Superior temporal gyrus (tissue), 1 donor: ENCODE data around the gene FST.

Experiments
- DNase-seq: peaks from one replicate; pipeline ENCODE4 v3.0.0-alpha.2; 2016; ENCODE audit errors: extremely low spot score

FST gene

DNA sequence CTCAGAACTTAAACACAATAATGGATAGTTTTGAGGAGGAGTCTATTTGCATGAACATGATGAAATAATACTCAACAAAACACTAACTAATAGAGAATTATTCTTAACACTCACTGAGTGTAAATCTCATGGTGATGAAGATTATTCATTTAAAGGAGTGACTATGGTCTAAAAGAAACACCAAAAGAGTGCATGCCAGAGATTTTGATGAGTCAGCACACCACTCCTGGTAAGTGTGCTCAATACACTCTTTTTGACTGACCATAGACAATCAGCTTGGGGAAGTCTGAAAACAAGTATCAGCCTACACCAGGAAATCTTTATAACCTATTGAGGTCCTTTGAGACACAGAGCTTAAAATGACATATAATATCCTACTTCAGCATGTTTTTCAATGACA, 6.8 kb upstream of the FST start:
- no peak for DNase-seq

DNA sequence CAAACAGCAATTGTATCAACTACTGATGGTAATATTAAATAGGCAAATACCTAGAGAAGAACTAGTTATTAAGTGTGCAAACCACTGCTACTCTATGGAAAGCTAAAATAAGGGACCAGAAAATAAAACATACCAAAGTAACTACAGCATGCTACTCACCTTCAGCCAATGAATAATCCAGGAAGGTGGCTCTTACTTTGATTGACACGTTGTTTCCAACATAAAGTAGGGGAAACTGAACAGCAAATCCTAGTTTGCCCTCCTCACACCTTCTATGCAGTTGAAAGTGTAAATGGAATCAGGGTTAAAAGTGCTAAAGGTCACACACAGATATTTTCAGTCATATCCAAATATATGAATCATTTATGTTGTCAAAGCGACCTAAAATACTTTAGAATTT, 5.1 kb upstream of the FST start:
- DNase-seq, result no peak

DNA sequence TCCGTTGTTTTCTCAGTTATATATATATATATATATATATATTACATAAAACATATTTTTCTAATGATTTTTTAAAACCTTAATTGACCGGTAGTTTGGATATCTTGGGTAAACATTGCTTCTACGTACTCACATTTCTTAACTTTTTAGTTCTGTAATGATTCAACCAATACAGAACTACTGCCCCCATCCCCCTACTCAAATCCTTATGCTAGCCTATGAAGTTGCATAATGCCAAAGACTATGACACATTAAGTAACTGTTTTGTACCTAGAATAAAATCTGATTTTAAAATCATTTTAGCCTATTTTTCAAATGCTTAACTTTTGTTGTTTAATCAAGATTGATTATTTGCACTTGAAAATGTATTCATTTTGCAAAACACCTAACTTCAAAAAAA, 4.4 kb upstream of the FST start:
- no peak for DNase-seq

DNA sequence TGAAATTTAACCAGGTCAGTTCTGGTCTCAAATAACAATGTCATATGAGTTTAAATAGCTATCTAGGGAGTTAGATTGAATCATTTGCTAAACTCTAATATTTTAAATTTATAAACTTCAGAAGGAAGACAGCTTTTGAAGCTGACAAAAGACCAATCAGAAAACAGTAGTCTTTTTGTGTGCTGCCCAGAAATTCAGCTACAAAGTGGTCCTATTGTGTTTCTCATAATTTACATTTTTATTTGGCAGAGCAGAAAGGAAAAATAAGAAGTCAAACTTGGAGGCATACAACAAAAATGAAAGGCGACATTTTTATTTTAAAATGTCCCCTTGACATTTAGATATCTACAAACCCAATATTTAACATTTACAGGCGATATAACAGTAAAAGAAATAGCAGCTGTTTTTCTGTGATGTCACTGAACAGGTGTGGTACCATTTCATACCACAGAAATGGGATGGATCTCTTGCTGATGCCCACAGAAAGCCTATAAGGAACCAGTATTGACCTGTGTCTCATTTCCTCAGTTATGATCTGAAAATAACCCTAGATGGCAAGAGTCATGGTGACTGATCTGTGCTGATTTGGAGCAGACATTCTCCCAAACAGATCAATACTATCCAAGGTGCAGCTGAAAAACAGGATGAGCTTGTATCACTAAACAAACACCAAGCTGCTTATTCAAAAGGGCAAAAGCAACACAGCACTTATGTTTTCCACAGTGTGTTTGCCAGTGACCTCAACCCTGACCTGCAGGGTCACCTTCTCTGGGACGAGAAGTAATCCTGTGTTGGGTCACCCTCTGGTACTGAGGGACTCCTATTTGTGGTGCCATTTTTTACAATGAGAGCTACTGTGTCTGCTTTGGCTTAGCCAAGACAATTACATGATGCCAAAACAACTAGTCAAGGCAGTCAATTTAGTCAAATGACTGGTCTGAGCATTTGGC, 3.6 kb upstream of the FST start:
- peak; percentile 59 for DNase-seq

DNA sequence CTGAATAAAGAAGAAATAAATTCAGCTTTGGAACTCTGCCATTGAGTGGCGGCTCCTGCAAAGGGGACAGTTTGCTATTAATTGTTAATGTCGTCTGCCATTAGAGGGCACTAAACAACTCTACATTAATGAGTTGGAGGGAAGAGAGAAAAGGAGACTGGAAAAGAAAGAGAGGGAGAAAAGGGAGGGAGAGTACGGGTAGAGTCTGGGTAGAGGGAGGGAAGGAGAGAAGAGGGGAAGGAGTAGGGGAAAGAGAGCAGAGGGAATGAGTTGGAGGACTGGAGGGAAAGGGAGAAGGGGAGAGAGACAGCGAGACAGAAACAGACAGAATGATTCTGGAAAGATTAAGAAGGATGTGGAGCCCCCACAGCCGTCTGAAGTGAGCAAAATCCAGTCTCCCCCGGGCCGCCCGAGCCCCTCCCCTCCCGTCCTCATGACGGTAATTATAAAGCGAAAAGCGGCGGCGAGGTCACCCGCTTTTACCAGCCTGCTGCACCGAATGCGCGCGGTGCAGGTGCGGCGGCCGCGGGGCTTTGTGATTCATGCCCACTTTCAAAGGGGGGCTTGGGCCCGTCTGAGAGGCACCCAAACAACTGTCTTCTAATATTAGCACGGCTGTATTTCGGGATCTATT, 1.9 kb upstream of the FST start:
- peak; percentile 83 for DNase-seq

DNA sequence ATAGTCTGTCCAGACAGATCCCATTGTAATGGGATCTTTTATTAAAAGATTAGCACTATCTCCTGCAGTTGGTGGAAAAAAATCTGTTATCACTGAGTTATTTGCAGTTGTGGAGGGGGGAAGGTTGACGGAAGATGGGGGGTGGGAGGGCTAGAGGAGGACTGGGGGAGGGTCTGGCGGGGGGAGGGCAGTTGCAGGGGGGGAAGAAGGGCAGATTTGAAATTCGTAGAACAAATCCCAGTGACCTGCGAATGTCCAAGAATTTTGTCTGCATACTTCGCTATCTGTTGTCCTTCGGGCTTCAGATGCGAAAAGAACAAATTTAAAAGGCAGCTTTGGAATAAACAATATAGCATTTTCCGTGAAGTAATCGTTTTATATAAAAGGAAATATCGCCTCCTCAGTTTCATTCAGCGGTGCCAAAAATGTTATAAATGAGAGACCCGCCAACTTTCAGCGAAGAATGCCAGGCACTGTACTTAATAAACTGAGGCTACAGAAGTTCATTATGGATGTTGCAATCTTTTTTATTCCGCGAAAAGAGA, 1.3 kb upstream of the FST start:
- DNase-seq, result no peak

DNA sequence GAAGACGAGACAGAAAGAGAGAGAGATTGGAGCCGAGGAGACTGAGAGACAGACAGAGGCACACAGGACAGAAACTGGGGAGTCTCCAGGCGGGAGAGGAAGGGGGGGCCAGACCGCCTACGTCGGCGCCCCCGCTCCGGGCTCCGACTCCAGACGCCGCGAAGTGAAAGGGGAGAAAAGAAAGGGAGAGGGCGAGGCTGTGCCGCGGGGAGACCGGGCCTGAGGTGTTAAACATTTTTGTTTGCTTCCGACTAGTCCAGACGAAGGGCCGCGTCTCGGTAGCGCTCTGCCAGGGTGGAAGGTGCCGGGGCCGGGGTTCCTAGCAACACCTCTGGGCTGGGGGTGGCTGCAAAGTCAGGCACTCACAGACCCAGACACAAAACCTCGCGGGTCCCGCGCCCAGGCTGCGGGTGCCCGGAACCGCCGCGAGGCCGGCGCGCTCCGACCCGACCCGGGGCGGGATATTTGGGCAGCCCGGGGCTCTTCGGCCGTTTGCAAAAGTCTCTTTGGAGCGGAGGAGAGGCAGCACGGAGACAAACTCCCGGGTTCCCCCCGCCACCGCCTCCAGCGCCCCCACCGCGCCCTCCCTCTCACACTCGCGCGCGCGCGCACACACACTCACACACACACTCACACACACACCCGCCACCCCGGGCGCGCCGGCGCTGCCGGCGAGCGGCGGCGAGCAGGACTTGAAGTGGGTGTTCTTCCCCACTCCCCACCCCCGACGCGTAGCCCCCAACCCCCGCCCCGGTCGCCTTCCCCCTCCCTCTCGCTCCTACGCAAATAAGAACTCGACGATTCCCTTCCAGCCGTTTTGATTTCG, 626 bp upstream of the FST start:
- no peak for DNase-seq

DNA sequence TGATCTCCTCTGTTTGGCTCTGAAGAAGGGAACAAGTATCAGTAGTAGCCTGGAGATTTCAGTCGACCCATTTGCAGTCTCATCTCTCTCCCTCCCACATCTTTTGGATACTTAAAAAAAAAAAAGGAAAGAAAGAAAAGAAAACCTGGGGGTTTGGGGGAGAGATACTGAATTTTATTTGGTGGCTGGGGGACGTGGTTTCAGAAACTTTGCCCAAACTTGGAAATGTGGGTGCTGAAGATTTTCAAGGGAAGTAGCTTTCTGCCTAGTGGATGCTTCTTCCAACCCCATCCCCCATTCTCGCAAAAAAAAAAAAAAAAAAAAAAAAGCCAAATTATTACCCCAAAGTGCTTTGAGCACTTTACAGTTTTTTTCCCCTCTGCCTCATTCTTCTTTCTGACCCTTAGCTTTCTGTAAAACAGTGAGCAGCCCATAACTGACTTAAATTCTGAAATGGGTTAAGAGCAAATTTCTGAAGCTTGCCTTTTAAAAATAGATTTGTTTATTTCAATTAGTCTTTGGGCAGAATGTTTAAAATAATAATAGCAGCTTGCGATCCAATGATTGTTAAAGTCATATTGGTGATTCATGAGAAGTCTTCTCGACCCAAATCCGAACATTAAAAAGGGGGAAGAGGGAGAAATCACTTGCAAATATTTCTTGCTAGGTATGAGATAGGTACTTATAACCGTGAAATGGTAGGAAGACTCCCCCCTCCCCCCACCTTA, 894 bp downstream of the FST start:
- DNase-seq, result no peak

DNA sequence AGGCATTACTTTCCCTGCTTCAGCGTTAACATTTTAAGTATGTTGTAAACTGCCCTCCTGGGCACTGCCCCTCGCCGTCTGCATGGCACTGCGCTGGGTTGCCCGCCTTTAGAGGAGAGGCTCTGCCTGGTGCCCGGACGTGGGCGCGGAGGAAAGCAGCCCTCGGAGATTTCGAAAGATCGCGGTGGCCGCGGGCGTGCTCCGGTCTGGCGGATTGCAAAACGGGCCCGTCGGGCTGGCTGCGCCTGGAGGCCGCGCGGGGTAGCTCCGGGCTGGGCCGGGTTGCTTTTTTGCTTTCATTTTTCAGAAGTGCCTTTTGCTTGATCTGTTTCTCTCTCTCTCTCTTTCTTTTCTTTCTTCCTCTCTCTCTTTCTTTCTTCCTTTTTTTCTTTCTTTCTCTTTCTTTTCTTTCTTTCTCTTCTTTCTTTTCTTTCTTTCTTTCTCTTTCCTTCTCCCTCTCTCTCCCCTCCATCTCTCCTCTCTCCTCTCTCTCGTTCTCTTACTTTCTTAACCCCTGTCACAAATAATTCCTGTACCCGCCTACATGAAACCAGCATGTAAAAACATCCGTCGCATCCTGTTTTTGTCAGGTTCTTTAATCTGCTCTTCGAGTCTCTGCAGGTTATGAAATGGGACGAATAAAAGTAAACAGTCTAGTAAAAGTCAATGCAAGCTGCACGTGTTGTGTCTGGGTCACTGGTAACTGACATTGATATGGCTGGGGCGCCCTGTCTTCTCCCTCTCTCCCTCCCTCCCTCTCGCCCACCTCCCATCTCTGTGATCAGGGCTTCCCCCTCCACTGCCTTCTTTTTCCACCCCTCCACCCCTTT, 1.7 kb downstream of the FST start:
- no peak for DNase-seq

DNA sequence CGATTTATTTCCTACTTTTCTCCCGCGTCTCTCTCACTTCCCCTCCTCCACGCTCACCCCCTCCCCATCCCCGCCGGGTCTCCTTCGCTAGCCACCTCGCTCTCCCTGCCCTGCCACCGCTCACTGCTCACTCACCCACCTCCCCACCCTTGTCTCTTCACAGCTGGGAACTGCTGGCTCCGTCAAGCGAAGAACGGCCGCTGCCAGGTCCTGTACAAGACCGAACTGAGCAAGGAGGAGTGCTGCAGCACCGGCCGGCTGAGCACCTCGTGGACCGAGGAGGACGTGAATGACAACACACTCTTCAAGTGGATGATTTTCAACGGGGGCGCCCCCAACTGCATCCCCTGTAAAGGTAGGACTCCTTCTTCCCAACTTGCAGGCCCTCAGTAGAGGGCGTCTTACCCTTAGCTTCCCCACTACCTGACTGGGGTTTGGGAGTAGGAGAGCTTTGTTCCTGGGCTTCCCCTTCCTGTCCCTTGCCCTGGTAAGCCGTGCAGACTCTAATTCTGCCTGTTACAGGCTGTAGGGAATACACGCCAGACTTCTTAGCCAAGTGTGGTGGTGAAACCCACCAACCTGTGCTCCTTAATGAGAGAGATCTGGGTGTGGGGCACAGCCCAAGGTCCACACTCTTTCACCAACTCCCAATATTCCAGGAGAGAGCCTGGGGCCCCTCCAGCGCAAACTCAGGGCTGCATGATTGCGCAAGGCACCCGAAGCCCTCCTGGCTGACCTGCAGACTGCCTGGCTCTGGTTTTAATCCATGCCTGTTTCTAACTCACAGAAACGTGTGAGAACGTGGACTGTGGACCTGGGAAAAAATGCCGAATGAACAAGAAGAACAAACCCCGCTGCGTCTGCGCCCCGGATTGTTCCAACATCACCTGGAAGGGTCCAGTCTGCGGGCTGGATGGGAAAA, 2.5 kb downstream of the FST start:
- DNase-seq, result no peak

DNA sequence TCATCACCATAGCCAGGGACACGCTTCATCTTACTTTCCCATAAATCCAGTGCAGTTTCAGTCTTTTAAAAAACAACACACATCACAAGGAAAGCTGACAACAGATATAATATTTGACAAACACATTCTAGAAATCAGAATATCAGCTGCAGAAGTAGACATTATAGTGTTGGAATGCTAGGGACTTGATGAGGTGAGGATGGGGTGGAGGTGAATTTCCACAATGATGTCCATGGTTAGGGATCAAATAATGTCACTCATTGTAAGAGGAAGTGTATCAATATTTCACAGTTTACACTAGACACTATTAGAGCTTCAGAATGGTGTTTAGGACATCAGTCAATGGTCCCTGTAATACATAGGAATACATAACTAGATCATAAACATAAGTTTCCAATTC, 7.0 kb downstream of the FST start:
- no peak for DNase-seq

DNA sequence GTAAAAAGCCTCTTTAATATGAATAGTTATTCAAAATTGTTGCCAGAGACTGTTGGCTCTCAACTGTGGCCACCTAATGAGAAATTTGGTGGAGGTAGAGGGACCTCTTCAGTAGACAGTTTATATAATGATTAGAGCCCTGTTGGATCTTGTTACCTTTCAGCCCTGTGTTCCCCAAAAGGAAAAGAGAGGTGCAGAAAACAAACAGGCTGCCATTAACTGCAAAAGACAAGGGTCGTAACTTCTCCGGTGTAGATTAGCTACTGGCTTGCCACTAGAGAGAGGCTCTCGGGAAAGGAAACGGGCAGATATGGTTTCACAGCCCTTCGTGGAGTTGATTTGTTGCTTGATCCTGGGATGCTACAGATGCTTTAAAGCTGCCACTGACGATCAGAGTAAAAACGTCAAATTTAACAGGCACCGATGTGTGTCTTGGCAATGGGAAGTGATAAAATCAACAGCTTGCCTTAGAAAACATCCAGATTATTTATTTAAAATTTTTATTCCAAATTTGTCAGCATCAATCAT, 7.8 kb downstream of the FST start:
- no peak for DNase-seq

DNA sequence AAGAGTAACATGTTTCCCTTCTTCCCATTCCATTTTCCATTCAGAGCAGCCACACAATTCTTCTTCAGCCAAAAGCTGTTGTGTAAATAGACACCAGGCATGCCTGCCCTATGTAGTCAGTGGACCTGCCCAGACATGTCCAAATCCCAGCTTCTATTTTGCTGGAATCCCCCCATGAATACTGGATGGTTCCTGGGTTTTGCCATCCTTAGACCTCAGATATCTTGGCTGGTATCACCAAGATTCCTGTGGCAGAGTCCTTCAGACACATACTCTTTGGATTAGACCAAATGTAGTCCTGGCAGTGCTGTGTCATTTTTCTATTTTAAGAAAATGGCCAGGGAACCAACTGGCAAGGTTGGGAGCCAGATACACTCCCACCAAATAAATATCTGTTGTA, 10.3 kb downstream of the FST start:
- no peak for DNase-seq

DNA sequence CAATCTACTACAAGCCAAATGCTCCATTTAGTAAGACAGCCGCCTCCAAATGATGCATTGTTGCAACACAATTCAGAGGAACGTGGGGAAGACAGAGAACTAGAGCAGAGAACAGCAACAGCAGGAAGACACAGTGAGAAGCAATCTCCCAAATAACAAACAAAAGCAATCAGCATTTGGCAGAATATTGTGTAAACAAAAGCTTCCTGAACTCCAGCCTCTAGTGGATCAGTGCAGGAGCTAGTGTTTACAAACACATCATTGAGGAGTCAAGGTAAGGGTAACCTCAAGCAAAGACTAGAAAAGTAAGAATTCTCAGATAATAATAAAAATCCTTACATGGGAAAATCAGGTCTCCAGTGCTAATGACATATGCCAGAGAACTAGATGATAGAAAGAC, 20.6 kb downstream of the FST start:
- no peak for DNase-seq

DNA sequence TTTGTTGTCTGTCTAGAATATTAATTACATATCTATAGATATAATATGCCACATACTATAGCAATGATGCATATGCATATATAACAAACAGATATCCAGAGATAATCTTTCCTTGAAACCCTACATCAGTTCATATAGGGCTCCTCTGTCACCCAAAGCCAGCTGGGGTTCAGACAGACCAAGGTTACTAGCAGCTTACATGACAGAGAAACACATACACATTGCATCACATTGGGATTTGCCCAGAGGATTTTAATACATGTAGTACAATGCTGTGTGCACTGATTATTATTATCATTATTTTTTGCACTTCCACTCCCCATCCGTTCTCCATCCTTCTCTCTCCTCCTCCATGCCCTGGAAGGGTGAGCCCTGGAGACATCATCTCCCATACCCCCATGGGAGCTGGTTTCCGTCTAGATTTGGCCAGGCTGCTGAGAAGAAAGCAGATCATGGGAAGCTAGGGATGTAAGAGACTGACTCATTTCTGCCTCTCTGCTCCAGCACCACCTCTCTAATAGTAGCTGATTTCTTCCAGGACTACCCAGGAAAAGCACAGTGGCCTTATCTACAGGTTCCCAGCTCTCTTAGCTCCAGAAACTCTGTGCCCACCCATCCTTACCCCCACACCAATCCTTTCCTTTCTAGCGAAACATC, 23.3 kb downstream of the FST start:
- no peak for DNase-seq

DNA sequence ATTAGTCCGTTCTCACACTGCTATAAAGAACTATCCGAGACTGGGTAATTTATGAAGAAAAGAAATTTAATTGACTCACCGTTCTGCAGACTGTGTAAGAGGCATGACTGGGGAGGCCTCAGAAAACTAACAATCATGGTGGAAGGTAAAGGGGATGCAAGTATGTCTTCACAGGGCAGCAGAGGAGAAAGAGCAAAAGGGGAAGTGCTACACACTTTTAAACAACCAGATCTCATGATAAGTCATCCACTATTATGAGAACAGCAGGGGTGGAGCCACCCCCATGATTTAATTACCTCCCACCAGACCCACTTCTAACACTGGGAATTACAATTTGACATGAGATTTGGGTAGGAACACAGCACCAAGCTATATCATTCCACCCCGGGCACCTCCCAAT, 26.6 kb downstream of the FST start:
- no peak for DNase-seq

DNA sequence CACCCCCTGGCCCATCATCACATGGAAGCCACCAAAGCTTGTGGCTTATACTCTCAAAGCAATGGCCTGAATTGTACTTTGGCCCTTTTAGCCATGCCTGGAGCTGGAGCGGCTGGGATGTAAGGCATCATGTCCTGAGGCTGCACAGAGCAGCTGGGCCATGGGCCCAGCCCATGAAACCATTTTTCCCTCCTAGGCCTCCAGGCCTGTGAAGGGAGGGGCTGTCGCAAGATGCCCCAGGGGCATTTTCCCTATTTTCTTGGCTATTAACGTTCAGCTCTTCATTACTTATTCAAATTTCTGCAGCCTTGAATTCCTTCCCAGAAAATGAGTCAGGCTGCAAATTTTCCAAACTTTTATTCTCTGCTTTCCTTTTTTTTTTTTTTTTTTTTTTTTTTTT, 27.7 kb downstream of the FST start:
- DNase-seq, result no peak

DNA sequence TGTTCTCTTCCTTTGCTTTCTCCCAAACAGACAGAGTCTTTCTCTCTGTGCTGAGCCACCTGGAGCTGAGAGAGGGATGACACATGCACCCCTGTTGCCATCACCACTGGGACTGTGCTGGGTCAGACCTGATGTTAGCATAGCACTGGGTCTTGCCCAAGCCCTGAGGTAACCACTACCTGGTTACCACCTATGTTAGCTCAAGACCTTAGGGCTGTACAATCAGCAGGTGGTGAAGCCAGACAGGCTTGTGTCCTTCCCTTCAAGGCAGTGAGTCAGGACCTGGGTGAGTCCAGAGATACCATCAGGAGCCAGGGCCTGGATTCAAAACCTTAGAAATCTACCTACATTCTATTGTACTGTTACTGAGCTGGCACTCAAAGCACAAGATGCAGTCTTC, 32.1 kb downstream of the FST start:
- DNase-seq, result no peak

DNA sequence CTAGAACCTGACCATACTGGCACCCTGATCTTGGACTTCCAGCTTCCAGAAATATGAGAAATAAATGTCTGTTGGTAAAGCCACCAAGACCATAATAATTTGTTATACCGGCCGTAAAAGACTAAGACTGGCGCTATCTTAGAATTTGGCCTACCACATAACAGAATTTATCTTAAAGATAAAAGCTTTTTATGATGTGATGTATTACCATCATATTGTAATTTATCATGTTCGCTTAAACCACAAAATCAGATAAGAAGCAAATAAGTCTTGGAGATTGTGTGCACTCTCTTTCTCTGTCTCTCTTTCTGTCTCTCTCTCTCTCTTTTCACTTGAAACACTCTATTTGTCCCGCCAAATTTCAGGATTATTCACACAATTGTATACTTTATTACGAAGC, 35.6 kb downstream of the FST start:
- no peak for DNase-seq
